HCT116 (cell line): ENCODE results near the gene MAP3K7CL. TPM values are rescaled to one million over a fixed set of nuclear protein-coding genes. Genes with fewer than 3 reads are reported as not detected.

ENCODE experiments used
- ATAC-seq: fragments of 200-7000 bp; cut with Tn5 transposase; 2 replicates; pipeline ENCODE4 v1.9.1; 2020; ENCODE audit warnings: mild to moderate bottlenecking, moderate library complexity
- BruUV-seq: library from RNA; stranded (reverse); fragments of 400-500 nt; replicated peaks from 2 replicates; lab custom pipeline; 2021; lab: Mats Ljungman, UMichigan
- CTCF ChIA-PET: fragments of 300-600 bp; sonication (Branson Sonifier 250); formaldehyde crosslinking; loops from one replicate; lab custom pipeline; 2021; ENCODE audit warnings: antibody characterized with exemption; lab: Charles Lee
- POLR2A ChIA-PET: fragments of 300-600, 350-600 bp; sonication (Branson Sonifier 250); formaldehyde crosslinking; loops from one replicate; lab custom pipeline; 2021; ENCODE audit warnings: antibody characterized with exemption; lab: Charles Lee
- RAD21 ChIA-PET, 2 experiments: fragments of 300-600 bp; sonication (Branson Sonifier 250); formaldehyde crosslinking; loops; one replicate each; lab custom pipeline; 2023; ENCODE audit warnings: low total read pairs in 2 of 2; ENCODE audit not compliant: uncharacterized antibody in 2 of 2, unreplicated experiment in 2 of 2, low non-redundant PET in 1 of 2; lab: Charles Lee
- DNase-seq: peaks from one replicate; pipeline ENCODE4 v3.0.0-alpha.2; 2010; ENCODE audit warnings: low read depth, low spot score
- H2AFZ ChIP-seq: fragments of 200-600 bp; shearing (Covaris generic), sonication (generic); 2 replicates; pipeline ENCODE4 v1.6.1; 2017; ENCODE audit warnings: low read depth, mixed run types, mixed read lengths, antibody characterized with exemption, low read length; ENCODE audit not compliant: poor library complexity, severe bottlenecking
- H3K27ac ChIP-seq: 2 replicates; pipeline ENCODE4 v1.5.1; 2012; ENCODE audit warnings: low read depth, low read length
- H3K27me3 ChIP-seq: fragments of 200-600 bp; sonication (generic); 2 replicates; pipeline ENCODE4 v1.6.1; 2016; ENCODE audit warnings: mixed run types, low read length, mixed read lengths; ENCODE audit not compliant: insufficient read depth
- H3K36me3 ChIP-seq, 2 experiments: fragments of 200-500 bp in 1 of 2; fragments of 200-600 bp in 1 of 2; sonication (Bioruptor generic) in 1 of 2; sonication (generic) in 1 of 2; 2 replicates each; pipeline versions ENCODE4 v1.5.1 to v1.6.1; 2014 to 2016; ENCODE audit warnings: low read length in 2 of 2, inconsistent platforms in 1 of 2, mixed read lengths in 1 of 2, mixed run types in 1 of 2; ENCODE audit not compliant: insufficient read depth in 2 of 2, control insufficient read depth in 1 of 2
- H3K4me1 ChIP-seq, 2 experiments: fragments of 200-600 bp in 1 of 2; sonication (generic) in 1 of 2; 2 replicates each; pipeline versions ENCODE4 v1.5.1 to v1.6.1; 2012 to 2017; ENCODE audit warnings: low read length in 2 of 2, inconsistent platforms in 1 of 2, mild to moderate bottlenecking in 1 of 2, mixed read lengths in 1 of 2, mixed run types in 1 of 2, moderate library complexity in 1 of 2; ENCODE audit not compliant: insufficient read depth in 2 of 2, control insufficient read depth in 1 of 2
- H3K4me2 ChIP-seq: fragments of 200-600 bp; sonication (generic); 2 replicates; pipeline ENCODE4 v1.6.1; 2017; ENCODE audit warnings: mixed run types, low read length, mixed read lengths
- H3K4me3 ChIP-seq, 2 experiments: fragments of 200-600 bp in 1 of 2; sonication (generic) in 1 of 2; replicated peaks in 1 of 2; 2 replicates each; pipeline ENCODE4 v1.5.1; 2011 to 2016; ENCODE audit warnings: low read length in 2 of 2, control low read depth in 1 of 2, low read depth in 1 of 2, mild to moderate bottlenecking in 1 of 2, mixed read lengths in 1 of 2, mixed run types in 1 of 2
- H3K79me2 ChIP-seq: fragments of 200-600 bp; sonication (generic); 2 replicates; pipeline ENCODE4 v1.6.1; 2017; ENCODE audit warnings: mild to moderate bottlenecking, mixed run types, low read length, moderate library complexity, mixed read lengths; ENCODE audit not compliant: insufficient read depth
- H3K9ac ChIP-seq: fragments of 200-600 bp; sonication (generic); 2 replicates; pipeline ENCODE4 v1.6.1; 2016; ENCODE audit warnings: low read length, mixed read lengths
- H3K9me2 ChIP-seq: fragments of 200-600 bp; sonication (generic), shearing (Covaris generic); 2 replicates; pipeline ENCODE4 v1.6.1; 2017; ENCODE audit warnings: mixed run types, mild to moderate bottlenecking, moderate library complexity; ENCODE audit not compliant: insufficient read depth
- H3K9me3 ChIP-seq, 2 experiments: fragments of 200-500 bp in 1 of 2; fragments of 200-600 bp in 1 of 2; sonication (Bioruptor generic) in 1 of 2; sonication (generic) in 1 of 2; 2 replicates each; pipeline ENCODE4 v1.6.1; 2014 to 2017; ENCODE audit warnings: low read length in 2 of 2, mixed read lengths in 2 of 2, inconsistent platforms in 1 of 2, low read depth in 1 of 2, mild to moderate bottlenecking in 1 of 2, mixed run types in 1 of 2, moderate library complexity in 1 of 2; ENCODE audit not compliant: control insufficient read depth in 1 of 2, insufficient read depth in 1 of 2
- H4K20me1 ChIP-seq: fragments of 200-600 bp; sonication (generic), shearing (Covaris generic); 2 replicates; pipeline ENCODE4 v1.6.1; 2017; ENCODE audit warnings: mixed run types, mild to moderate bottlenecking, moderate library complexity; ENCODE audit not compliant: insufficient read depth
- EZH2phosphoT487 ChIP-seq: fragments of 200-600 bp; IDR thresholded peaks from 2 replicates; pipeline ENCODE4 v1.6.1; 2018; ENCODE audit warnings: antibody characterized with exemption, borderline replicate concordance
- RAD21 ChIP-seq: IDR thresholded peaks from 2 replicates; pipeline ENCODE4 v1.6.1; 2012; ENCODE audit warnings: low read depth, mild to moderate bottlenecking
- REST ChIP-seq: IDR thresholded peaks from 2 replicates; pipeline ENCODE4 v1.6.1; 2012; ENCODE audit warnings: low read depth
- YY1 ChIP-seq: IDR thresholded peaks from 2 replicates; pipeline ENCODE4 v1.6.1; 2011; ENCODE audit warnings: low read length, low read depth, moderate library complexity, mild to moderate bottlenecking; ENCODE audit not compliant: insufficient replicate concordance; ENCODE audit errors: extremely low read depth
- intact Hi-C: fragments of 100-400 bp; cut with micrococcal nuclease; formaldehyde crosslinking; loops from 2 replicates; pipeline ENCODE4 v1.10.0; 2022
- total RNA-seq: library from RNA; stranded (reverse); gene quantifications from one replicate; pipeline ENCODE4 v1.2.1, GENCODE V29; 2021; ENCODE audit not compliant: unreplicated experiment

Gene MAP3K7CL
- total RNA-seq, 1 experiment from 2014 or later: 0.57 TPM

- H3K79me2 ChIP-seq: no peaks in the 10 kb centered on the region
- ChIA-PET CTCF (interaction anchor here (1.6 kb wide), 1 partner anchor 12 kb away, joined by 5 read pairs; no protein-coding TSS in a partner anchor), RAD21 (no interaction called here), POLR2A (interaction anchor here (0.6 kb wide), 1 partner anchor 1978 kb away, joined by 3 read pairs; no protein-coding TSS in a partner anchor)
- no peak overlapping the region for H2AFZ ChIP-seq
- DNase-seq: no peak
- no peaks in the 10 kb centered on the region for H3K36me3 ChIP-seq
- H4K20me1 ChIP-seq: no peaks in the 10 kb centered on the region
- TF ChIP-seq EZH2phosphoT487 (no peak), YY1 (no peak), REST (no peak), RAD21 (no peak)
- H3K9me2 ChIP-seq: no peaks in the 10 kb centered on the region
- no peak for ATAC-seq
- H3K4me1 ChIP-seq: peaks cover 2 to 5% of the 10 kb centered on the region in 2 experiments; a peak in 1 of 4 replicates
- H3K27ac ChIP-seq: no peak overlapping the region
- no TSS peak for BruUV-seq
- intact Hi-C loops: no loop called here
- H3K9ac ChIP-seq: no peak overlapping the region
- H3K4me3 ChIP-seq: no peak overlapping the region
- H3K9me3 ChIP-seq: no peaks in the 10 kb centered on the region
- no peak overlapping the region for H3K4me2 ChIP-seq
- no peaks in the 10 kb centered on the region for H3K27me3 ChIP-seq
These were observed 45.1 kb downstream of the MAP3K7CL start for GRCh38 chr21:29175408-29176134.
